ENCODE results near the gene SEPTIN8.
A peak's percentile ranks its signal among the peaks of the same experiment; 100 is the strongest.

The SEPTIN8 gene

GRCh38 chr5:132821791-132822190 lies 44.8 kb upstream of the SEPTIN8 start:
- Histone ChIP-seq H3K36me3 (replicated peaks; ENCODE audit: low read depth, low read length) (no peaks in the 10 kb centered on the region), H2AFZ (ENCODE audit: low read depth, low read length) (no peak overlapping the region), H3K27me3 (ENCODE audit: low read depth, low read length) (no peaks in the 10 kb centered on the region), H3K79me2 (ENCODE audit: low read length) (no peaks in the 10 kb centered on the region), H3K27ac (ENCODE audit: low read length) (no peak overlapping the region), H3K4me3 (ENCODE audit: low read length) (no peak overlapping the region), H3K9ac (ENCODE audit: low read length) (no peak overlapping the region), H3K4me2 (ENCODE audit: low read length) (no peak overlapping the region), H4K20me1 (ENCODE audit: insufficient read depth, low read length) (no peaks in the 10 kb centered on the region), H3K9me3 (ENCODE audit: insufficient read depth, low read length) (no peaks in the 10 kb centered on the region), H3K4me1 (ENCODE audit: low read length) (0 out of 2 replicates have a peak, but pooled peaks cover 6% of the 10 kb centered on the region)
- TF ChIP-seq CTCF (IDR thresholded peaks at IDR 0.05; ENCODE audit: low read depth, low read length) (no peak), EZH2phosphoT487 (IDR thresholded peaks at IDR 0.05; ENCODE audit: low read depth) (no peak)

GRCh38 chr5:132821350-132821749 lies 44.3 kb upstream of the SEPTIN8 start:
- no peak for TF ChIP-seq CTCF (IDR thresholded peaks at IDR 0.05; ENCODE audit: low read depth, low read length)
- TF ChIP-seq EZH2phosphoT487 (IDR thresholded peaks at IDR 0.05; ENCODE audit: low read depth) = no peak
- no peak overlapping the region for H3K27ac ChIP-seq (ENCODE audit: low read length)
- no peak overlapping the region for H3K4me2 ChIP-seq (ENCODE audit: low read length)
- no peak overlapping the region for H3K4me3 ChIP-seq (ENCODE audit: low read length)
- no peaks in the 10 kb centered on the region for H3K36me3 ChIP-seq (replicated peaks; ENCODE audit: low read depth, low read length)
- H3K27me3 ChIP-seq (ENCODE audit: low read depth, low read length) = no peaks in the 10 kb centered on the region
- no peaks in the 10 kb centered on the region for H4K20me1 ChIP-seq (ENCODE audit: insufficient read depth, low read length)
- H3K79me2 ChIP-seq (ENCODE audit: low read length) = no peaks in the 10 kb centered on the region
- 0 out of 2 replicates have a peak, but pooled peaks cover 6% of the 10 kb centered on the region for H3K4me1 ChIP-seq (ENCODE audit: low read length)
- H3K9ac ChIP-seq (ENCODE audit: low read length) = no peak overlapping the region
- no peaks in the 10 kb centered on the region for H3K9me3 ChIP-seq (ENCODE audit: insufficient read depth, low read length)
- no peak overlapping the region for H2AFZ ChIP-seq (ENCODE audit: low read depth, low read length)

- Histone ChIP-seq H3K27me3 (ENCODE audit: low read depth, low read length) (no peaks in the 10 kb centered on the region), H4K20me1 (ENCODE audit: insufficient read depth, low read length) (no peaks in the 10 kb centered on the region), H3K27ac (ENCODE audit: low read length) (no peak overlapping the region), H3K79me2 (ENCODE audit: low read length) (no peaks in the 10 kb centered on the region), H3K9ac (ENCODE audit: low read length) (peak overlapping the region; percentile 67), H3K4me2 (ENCODE audit: low read length) (peak overlapping the region; percentile 87), H2AFZ (ENCODE audit: low read depth, low read length) (peak overlapping the region; percentile 95), H3K9me3 (ENCODE audit: insufficient read depth, low read length) (no peaks in the 10 kb centered on the region), H3K4me3 (ENCODE audit: low read length) (peak overlapping the region; percentile 89), H3K36me3 (replicated peaks; ENCODE audit: low read depth, low read length) (no peaks in the 10 kb centered on the region), H3K4me1 (ENCODE audit: low read length) (0 out of 2 replicates have a peak, but pooled peaks cover 6% of the 10 kb centered on the region)
- TF ChIP-seq EZH2phosphoT487 (IDR thresholded peaks at IDR 0.05; ENCODE audit: low read depth) = no peak
- TF ChIP-seq CTCF (IDR thresholded peaks at IDR 0.05; ENCODE audit: low read depth, low read length) = peak; percentile 80
Observed at GRCh38 chr5:132820162-132820754, 43.2 kb upstream of the SEPTIN8 start.

GRCh38 chr5:132819468-132819867 lies 42.4 kb upstream of the SEPTIN8 start:
- Histone ChIP-seq H3K9me3 (ENCODE audit: insufficient read depth, low read length) (no peaks in the 10 kb centered on the region), H2AFZ (ENCODE audit: low read depth, low read length) (peak overlapping the region; percentile 95), H3K27me3 (ENCODE audit: low read depth, low read length) (no peaks in the 10 kb centered on the region), H3K4me1 (ENCODE audit: low read length) (0 out of 2 replicates have a peak, but pooled peaks cover 6% of the 10 kb centered on the region), H3K4me3 (ENCODE audit: low read length) (peak overlapping the region; percentile 89), H3K4me2 (ENCODE audit: low read length) (peak overlapping the region; percentile 87), H3K9ac (ENCODE audit: low read length) (peak overlapping the region; percentile 67), H3K36me3 (replicated peaks; ENCODE audit: low read depth, low read length) (no peaks in the 10 kb centered on the region), H3K27ac (ENCODE audit: low read length) (no peak overlapping the region), H4K20me1 (ENCODE audit: insufficient read depth, low read length) (no peaks in the 10 kb centered on the region), H3K79me2 (ENCODE audit: low read length) (no peaks in the 10 kb centered on the region)
- TF ChIP-seq CTCF (IDR thresholded peaks at IDR 0.05; ENCODE audit: low read depth, low read length) (no peak), EZH2phosphoT487 (IDR thresholded peaks at IDR 0.05; ENCODE audit: low read depth) (no peak)
